Activated naive CD4-positive, alpha-beta T cell treated with anti-CD3 and anti-CD28 coated beads, Interleukin-2, amount 50 U/mL, for 16 hours (primary cell): ENCODE measurements around the gene AK5.

ENCODE experiments used
- DNase-seq: peaks from one replicate; pipeline ENCODE4 v3.0.0-alpha.2; 2020

The AK5 gene

GRCh38 chr1:77550135-77550534 lies 268.3 kb downstream of the AK5 start:
- DNase-seq = no peak

DNA sequence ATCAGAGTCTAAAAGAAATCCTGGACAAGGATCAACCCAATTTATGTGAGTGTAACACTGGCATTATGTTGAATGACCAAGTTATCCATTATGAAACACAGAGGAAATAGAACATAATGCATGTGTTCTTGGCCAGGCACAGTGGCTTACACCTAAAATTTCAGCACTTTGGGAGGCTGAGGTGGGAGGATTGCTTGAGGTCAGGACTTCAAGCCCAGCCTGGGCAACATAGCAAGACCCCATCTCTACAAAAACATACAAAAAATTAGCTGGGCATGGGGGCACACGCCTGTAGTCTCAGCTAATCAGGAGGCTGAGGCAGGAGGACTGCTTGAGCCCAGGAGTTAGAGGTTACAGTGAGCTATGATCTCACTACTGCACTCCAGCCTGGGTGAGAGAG lies 270.8 kb downstream of the AK5 start:
- no peak for DNase-seq

DNA sequence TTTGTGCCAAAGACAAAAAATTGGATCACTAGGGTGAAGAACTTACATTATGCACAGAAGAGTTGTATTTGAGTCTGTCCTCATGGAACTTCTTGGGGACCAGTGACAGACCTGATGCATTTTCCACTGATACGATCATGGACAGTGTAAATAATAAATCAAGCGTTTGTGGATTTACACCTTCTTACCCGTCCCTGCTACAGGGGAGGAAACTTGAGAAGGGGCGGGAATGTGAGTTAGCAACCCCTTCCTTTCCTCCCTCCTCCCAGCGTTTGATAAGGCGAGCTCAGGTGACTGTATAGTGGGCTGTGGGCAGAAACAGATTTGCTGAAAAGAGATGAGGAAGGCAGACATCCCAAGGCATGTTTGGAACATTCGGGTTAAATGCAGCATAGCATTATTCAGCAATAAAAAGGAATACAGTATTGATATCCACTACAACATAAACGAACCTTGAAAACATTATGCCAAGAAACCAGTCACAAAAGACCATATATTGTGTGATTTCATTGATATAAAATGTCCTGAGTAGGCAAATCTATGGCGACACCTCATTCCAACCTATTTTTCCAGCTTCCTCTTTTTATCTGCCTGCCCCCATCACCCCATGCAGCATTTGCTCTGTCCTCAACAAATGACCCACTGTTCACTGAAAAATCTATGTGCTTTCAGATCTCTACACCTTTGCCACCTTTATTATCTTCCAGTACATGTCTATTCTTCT lies 271.9 kb downstream of the AK5 start:
- DNase-seq = no peak

DNA sequence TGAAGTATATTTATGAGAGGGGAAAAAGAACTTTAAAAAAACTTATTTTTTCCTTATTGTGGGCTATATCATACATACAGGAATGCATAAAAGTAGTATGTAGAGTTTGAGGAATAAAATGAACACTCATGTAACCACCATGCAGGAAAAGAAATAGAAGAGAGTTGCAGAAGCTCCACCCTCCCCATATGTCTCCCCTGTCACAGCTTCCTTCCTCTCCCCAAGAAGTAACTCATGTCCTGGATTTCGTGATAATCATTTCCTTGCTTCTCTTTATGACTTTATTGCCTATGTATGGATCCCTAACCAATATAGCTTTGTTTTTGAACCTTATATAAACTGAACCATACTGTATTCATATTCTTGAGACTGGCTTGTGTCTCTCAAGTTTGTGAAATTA lies 274.2 kb downstream of the AK5 start:
- DNase-seq = no peak

DNA sequence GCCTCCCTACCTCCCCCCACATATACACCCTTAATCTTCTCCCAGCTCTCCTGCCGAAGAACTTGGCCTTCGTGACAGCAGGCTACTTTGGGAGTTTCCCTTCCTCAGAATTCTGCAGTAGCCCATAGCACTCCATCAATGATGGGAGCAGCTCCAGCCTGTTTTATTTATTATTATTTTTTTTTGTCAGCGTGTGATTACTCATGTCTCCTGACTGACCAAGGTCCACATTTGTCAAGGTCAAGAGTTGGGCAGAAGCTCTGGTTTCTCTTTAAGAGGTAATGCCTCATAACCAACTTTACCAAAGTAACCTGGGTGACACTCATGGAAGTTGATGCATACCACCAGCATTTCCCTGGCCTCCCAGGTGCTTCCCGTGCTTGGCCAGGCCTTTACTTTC lies 275.2 kb downstream of the AK5 start:
- DNase-seq = no peak

DNA sequence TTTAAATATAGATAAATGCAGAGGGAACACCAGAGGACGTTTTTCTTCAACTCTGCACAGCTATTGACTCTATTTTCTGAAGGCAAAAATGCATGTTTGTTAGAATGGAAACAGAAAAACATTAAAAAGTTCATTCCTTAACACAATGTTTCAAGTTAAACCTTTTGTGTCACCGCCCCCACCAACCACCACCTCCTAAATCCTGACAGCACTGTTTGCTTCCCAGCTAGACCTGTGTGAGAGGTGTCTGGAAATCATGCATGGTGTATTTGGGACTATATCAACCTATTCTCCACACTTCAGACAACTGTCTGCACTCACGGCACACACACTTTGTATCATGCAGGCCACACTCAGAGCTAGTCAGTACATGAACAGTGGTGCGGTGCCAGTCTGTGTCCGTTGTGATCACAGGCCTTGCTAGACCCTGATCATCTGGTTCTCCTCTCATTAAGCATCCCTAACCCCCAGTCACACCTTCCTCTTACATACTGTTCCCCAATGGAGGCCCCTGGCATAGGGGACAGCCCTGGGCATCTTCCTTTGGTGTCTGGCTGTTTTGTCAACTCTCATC lies 276.9 kb downstream of the AK5 start:
- DNase-seq = no peak

GRCh38 chr1:77560741-77561140 lies 278.9 kb downstream of the AK5 start:
- no peak for DNase-seq

DNA sequence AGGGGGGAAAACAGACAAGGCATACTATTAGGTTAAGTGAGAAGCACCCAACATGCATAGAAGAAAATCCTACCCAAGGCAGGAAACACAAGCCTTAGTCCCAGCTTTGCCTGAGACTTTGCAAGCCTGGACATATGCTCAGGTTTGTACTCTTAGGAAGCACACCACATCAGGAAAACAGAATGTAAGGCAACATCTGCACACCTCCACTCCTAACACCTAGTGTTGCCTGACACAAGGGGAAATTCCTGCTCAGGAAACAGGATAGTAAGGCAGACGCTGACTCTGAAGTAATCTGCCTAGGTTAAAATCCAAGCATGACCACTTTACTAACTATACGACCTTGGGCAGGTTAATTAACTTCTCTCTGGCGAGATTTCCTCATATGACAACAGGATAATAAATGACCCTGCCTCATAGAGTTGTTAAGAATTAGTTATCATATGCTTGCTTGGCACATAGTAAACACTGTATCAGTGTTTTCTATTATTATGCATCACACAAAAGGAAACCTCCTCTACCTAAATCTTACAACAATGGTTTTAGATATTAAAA lies 280.9 kb downstream of the AK5 start:
- no peak for DNase-seq

DNA sequence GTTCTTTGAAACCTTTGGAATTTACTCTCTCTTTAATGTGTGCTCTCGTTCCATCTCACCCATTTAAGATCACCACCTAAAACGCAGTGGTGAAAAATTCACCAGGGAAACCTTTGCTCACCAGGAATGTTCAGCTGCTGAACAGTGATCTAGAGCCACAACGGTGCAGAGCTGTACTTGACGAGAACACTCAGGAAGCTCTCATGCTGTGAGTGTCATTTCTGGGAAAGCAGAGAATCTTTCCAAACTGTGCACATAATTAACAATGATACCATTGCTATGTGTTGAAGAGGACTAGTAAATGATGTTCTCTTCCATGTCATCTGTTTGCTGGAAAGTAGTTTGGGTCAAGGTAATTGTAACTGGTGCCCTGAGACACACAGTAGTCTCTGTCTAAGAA lies 283.5 kb downstream of the AK5 start:
- DNase-seq = no peak

DNA sequence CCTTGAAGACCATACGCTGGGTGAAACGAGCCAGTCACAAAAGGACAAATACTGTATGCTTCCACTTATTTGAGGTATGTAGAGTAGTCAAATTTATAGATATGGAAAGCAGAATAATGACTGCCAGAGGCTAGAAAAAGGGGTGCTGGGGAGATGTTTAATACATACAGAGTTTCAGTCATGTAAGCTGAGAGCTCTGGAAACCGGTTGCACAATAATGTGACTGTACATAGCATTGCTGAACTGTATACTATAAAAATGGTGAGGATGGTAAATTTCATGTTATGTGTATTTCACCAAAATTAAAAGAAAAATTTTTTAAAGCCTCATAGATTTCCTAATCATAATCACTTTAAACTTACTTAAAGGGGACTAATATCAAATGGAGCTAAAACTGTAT lies 289.8 kb downstream of the AK5 start:
- DNase-seq = no peak

DNA sequence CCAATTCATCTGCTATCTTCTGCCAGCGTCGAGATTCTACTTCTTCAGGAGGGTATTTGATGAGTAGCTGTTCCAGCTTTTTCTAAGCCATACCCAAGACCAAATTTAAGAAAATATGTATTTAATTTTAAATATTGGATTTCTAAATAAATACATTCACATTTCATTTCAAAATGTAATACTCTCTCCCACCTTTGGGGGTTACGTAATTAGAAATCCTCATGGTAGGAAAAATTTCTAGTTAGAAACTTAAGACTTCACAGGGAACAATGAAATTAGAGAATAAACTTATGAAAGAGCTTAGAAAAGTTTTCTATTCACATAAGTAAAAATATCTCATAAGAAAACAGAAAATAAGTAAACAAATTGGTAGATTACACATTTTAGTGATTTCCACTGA lies 297.7 kb downstream of the AK5 start:
- DNase-seq = no peak

GRCh38 chr1:77582905-77583304 lies 301.1 kb downstream of the AK5 start:
- no peak for DNase-seq

DNA sequence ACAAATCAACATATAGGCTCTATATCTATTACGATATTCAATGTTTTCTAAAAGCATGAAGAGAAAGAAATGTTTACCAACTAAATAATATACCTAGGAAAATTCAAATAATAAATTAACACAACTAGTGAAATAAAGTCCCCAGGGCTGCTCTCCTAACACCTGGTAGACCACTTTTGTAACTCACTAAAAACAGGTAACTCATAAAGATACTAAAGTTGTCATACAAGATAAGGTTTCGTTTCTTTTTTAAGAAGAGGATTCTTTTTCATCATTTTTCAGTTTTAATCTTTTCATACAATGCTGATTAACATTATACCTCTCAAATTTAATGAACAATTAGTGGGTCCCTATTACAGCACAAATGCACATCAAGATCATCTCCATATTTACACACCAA lies 301.7 kb downstream of the AK5 start:
- no peak for DNase-seq

DNA sequence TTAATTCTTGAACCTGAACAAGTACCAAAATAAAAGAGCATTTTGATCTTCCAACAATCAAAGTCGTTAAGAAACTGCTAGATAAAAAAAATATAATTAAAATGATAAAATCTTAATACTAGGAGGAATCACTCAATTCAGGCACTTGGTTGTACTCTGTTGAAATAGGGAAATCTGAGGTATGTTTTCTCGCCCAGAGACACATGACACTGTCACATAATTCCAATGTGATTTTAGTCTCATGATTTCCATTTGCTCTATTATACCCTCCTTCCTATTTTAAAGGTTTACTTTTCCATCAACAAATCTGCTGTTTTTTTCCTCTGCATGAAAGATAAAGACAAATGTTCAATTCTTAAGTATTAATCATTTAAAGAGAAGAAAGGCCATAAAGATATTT lies 303.1 kb downstream of the AK5 start:
- DNase-seq = no peak

- no peak for DNase-seq
Observed at GRCh38 chr1:77585610-77586314, 303.9 kb downstream of the AK5 start.

GRCh38 chr1:77589231-77589630 lies 307.4 kb downstream of the AK5 start:
- no peak for DNase-seq

DNA sequence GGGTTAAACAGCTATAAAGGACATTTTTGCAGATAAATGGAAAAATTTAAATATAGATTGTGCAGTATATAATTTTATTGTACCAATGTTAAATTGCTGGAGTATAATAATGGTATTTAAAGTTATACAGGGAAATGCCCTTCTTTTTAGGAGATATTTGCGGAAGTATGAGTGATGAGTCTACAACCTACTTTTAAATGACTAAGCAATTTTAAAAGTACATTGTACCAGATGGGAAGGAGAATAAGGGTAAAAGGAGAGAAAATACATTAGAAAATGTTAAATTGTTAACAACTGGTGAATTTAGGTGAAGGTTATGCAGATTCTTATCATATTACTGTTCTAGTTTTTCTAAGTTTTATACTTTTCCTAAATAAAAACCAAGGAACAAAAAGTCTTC lies 308.8 kb downstream of the AK5 start:
- DNase-seq = no peak

GRCh38 chr1:77592906-77593305 lies 311.1 kb downstream of the AK5 start:
- DNase-seq = no peak

GRCh38 chr1:77594366-77595112 lies 312.7 kb downstream of the AK5 start:
- DNase-seq = no peak

GRCh38 chr1:77597310-77597709 lies 315.5 kb downstream of the AK5 start:
- no peak for DNase-seq

DNA sequence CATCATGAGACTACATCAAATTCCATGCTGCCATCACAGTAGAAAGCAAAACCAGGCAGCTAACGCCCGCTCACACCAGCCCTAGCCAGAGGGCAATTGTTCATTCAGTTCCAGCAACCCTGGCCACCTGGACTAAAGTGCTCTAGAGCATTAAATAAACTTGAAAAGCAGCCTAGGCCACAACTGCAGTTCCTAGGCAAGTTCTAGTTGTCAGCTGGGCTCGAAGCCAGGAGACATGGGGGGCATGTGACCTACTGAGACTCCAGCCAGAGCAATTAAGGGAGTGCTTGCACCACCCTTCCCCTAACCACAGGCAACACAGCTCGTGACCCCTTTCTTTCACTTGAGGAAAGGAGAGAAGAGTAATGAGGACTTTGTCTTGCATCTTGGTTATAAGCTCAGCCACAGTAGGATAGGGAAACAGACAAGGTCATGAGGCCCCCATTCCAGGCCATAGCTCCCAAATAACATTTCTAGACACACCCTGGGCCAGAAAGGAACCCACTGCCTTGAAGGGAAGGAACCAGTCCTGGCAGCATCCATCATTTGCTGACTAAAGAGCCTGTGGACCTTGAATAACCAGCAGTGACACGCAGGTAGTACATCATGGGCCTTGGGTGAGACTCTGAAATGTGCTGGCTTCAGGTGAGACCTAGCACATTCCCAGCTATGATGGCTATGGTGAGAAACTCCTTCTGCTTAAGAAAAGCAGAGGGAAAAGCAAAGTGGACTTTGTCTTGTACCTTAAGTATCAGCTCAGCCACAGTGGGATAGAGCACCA lies 323.6 kb downstream of the AK5 start:
- no peak for DNase-seq

DNA sequence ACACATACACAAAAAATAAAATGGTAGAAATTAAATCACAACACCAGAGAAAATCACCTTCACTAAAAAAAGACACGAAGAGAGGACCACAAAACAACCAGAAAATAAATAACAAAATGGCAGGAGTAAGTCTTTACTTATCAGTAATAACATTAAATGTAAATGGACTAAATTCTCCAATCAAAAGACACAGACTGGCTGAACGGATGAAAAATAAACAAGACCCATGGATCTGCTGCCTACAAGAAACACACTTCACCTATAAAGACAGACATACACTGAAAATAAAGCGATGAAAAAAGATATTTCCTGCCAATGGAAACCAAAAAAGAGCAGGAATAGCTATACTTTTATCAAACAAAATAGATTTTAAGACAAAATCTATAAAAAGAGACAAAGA lies 327.1 kb downstream of the AK5 start:
- no peak for DNase-seq
